HCT116 (cell line): ENCODE measurements around the gene WIPF3. TPM values are rescaled to one million over a fixed set of nuclear protein-coding genes. Genes with fewer than 3 reads are reported as not detected.

Experiments
- ATAC-seq: fragments of 200-7000 bp; cut with Tn5 transposase; 2 replicates; pipeline ENCODE4 v1.9.1; 2020; ENCODE audit warnings: mild to moderate bottlenecking, moderate library complexity
- BruUV-seq: library from RNA; stranded (reverse); fragments of 400-500 nt; replicated peaks from 2 replicates; lab custom pipeline; 2021; lab: Mats Ljungman, UMichigan
- CTCF ChIA-PET: fragments of 300-600 bp; sonication (Branson Sonifier 250); formaldehyde crosslinking; loops from one replicate; lab custom pipeline; 2021; ENCODE audit warnings: antibody characterized with exemption; lab: Charles Lee
- POLR2A ChIA-PET: fragments of 300-600, 350-600 bp; sonication (Branson Sonifier 250); formaldehyde crosslinking; loops from one replicate; lab custom pipeline; 2021; ENCODE audit warnings: antibody characterized with exemption; lab: Charles Lee
- RAD21 ChIA-PET, 2 experiments: fragments of 300-600 bp; sonication (Branson Sonifier 250); formaldehyde crosslinking; loops; one replicate each; lab custom pipeline; 2023; ENCODE audit warnings: low total read pairs in 2 of 2; ENCODE audit not compliant: uncharacterized antibody in 2 of 2, unreplicated experiment in 2 of 2, low non-redundant PET in 1 of 2; lab: Charles Lee
- DNase-seq: peaks from one replicate; pipeline ENCODE4 v3.0.0-alpha.2; 2010; ENCODE audit warnings: low read depth, low spot score
- H2AFZ ChIP-seq: fragments of 200-600 bp; shearing (Covaris generic), sonication (generic); 2 replicates; pipeline ENCODE4 v1.6.1; 2017; ENCODE audit warnings: low read depth, mixed run types, mixed read lengths, antibody characterized with exemption, low read length; ENCODE audit not compliant: poor library complexity, severe bottlenecking
- H3K27ac ChIP-seq: 2 replicates; pipeline ENCODE4 v1.5.1; 2012; ENCODE audit warnings: low read depth, low read length
- H3K27me3 ChIP-seq: fragments of 200-600 bp; sonication (generic); 2 replicates; pipeline ENCODE4 v1.6.1; 2016; ENCODE audit warnings: mixed run types, low read length, mixed read lengths; ENCODE audit not compliant: insufficient read depth
- H3K36me3 ChIP-seq, 2 experiments: fragments of 200-500 bp in 1 of 2; fragments of 200-600 bp in 1 of 2; sonication (Bioruptor generic) in 1 of 2; sonication (generic) in 1 of 2; 2 replicates each; pipeline versions ENCODE4 v1.5.1 to v1.6.1; 2014 to 2016; ENCODE audit warnings: low read length in 2 of 2, inconsistent platforms in 1 of 2, mixed read lengths in 1 of 2, mixed run types in 1 of 2; ENCODE audit not compliant: insufficient read depth in 2 of 2, control insufficient read depth in 1 of 2
- H3K4me1 ChIP-seq, 2 experiments: fragments of 200-600 bp in 1 of 2; sonication (generic) in 1 of 2; 2 replicates each; pipeline versions ENCODE4 v1.5.1 to v1.6.1; 2012 to 2017; ENCODE audit warnings: low read length in 2 of 2, inconsistent platforms in 1 of 2, mild to moderate bottlenecking in 1 of 2, mixed read lengths in 1 of 2, mixed run types in 1 of 2, moderate library complexity in 1 of 2; ENCODE audit not compliant: insufficient read depth in 2 of 2, control insufficient read depth in 1 of 2
- H3K4me2 ChIP-seq: fragments of 200-600 bp; sonication (generic); 2 replicates; pipeline ENCODE4 v1.6.1; 2017; ENCODE audit warnings: mixed run types, low read length, mixed read lengths
- H3K4me3 ChIP-seq, 2 experiments: fragments of 200-600 bp in 1 of 2; sonication (generic) in 1 of 2; replicated peaks in 1 of 2; 2 replicates each; pipeline ENCODE4 v1.5.1; 2011 to 2016; ENCODE audit warnings: low read length in 2 of 2, control low read depth in 1 of 2, low read depth in 1 of 2, mild to moderate bottlenecking in 1 of 2, mixed read lengths in 1 of 2, mixed run types in 1 of 2
- H3K79me2 ChIP-seq: fragments of 200-600 bp; sonication (generic); 2 replicates; pipeline ENCODE4 v1.6.1; 2017; ENCODE audit warnings: mild to moderate bottlenecking, mixed run types, low read length, moderate library complexity, mixed read lengths; ENCODE audit not compliant: insufficient read depth
- H3K9ac ChIP-seq: fragments of 200-600 bp; sonication (generic); 2 replicates; pipeline ENCODE4 v1.6.1; 2016; ENCODE audit warnings: low read length, mixed read lengths
- H3K9me2 ChIP-seq: fragments of 200-600 bp; sonication (generic), shearing (Covaris generic); 2 replicates; pipeline ENCODE4 v1.6.1; 2017; ENCODE audit warnings: mixed run types, mild to moderate bottlenecking, moderate library complexity; ENCODE audit not compliant: insufficient read depth
- H3K9me3 ChIP-seq, 2 experiments: fragments of 200-500 bp in 1 of 2; fragments of 200-600 bp in 1 of 2; sonication (Bioruptor generic) in 1 of 2; sonication (generic) in 1 of 2; 2 replicates each; pipeline ENCODE4 v1.6.1; 2014 to 2017; ENCODE audit warnings: low read length in 2 of 2, mixed read lengths in 2 of 2, inconsistent platforms in 1 of 2, low read depth in 1 of 2, mild to moderate bottlenecking in 1 of 2, mixed run types in 1 of 2, moderate library complexity in 1 of 2; ENCODE audit not compliant: control insufficient read depth in 1 of 2, insufficient read depth in 1 of 2
- H4K20me1 ChIP-seq: fragments of 200-600 bp; sonication (generic), shearing (Covaris generic); 2 replicates; pipeline ENCODE4 v1.6.1; 2017; ENCODE audit warnings: mixed run types, mild to moderate bottlenecking, moderate library complexity; ENCODE audit not compliant: insufficient read depth
- ATF3 ChIP-seq: IDR thresholded peaks from 2 replicates; pipeline ENCODE4 v1.6.1; 2012
- CBX3 ChIP-seq: IDR thresholded peaks from 2 replicates; pipeline ENCODE4 v1.6.1; 2012; ENCODE audit warnings: low read depth
- EGR1 ChIP-seq: IDR thresholded peaks from 2 replicates; pipeline ENCODE4 v1.6.1; 2012; ENCODE audit warnings: low read depth
- ELF1 ChIP-seq: IDR thresholded peaks from 2 replicates; pipeline ENCODE4 v1.6.1; 2012; ENCODE audit warnings: low read depth, borderline replicate concordance
- EZH2 ChIP-seq: fragments of 200-600 bp; sonication (generic); IDR thresholded peaks from 2 replicates; pipeline ENCODE4 v1.6.1; 2017; ENCODE audit warnings: antibody characterized with exemption, mixed run types
- EZH2phosphoT487 ChIP-seq: fragments of 200-600 bp; IDR thresholded peaks from 2 replicates; pipeline ENCODE4 v1.6.1; 2018; ENCODE audit warnings: antibody characterized with exemption, borderline replicate concordance
- FOSL1 ChIP-seq: IDR thresholded peaks from 2 replicates; pipeline ENCODE4 v1.6.1; 2012; ENCODE audit warnings: low read depth
- JUND ChIP-seq: IDR thresholded peaks from 2 replicates; pipeline ENCODE4 v1.6.1; 2012
- POLR2A ChIP-seq: IDR thresholded peaks from 2 replicates; pipeline ENCODE4 v1.7.0; 2011; ENCODE audit warnings: borderline replicate concordance; ENCODE audit not compliant: insufficient read depth, insufficient read length; ENCODE audit errors: extremely low read depth
- POLR2AphosphoS5 ChIP-seq: IDR thresholded peaks from 2 replicates; pipeline ENCODE4 v1.6.1; 2011; ENCODE audit warnings: mild to moderate bottlenecking, low read depth, low read length, moderate library complexity
- RAD21 ChIP-seq: IDR thresholded peaks from 2 replicates; pipeline ENCODE4 v1.6.1; 2012; ENCODE audit warnings: low read depth, mild to moderate bottlenecking
- REST ChIP-seq: IDR thresholded peaks from 2 replicates; pipeline ENCODE4 v1.6.1; 2012; ENCODE audit warnings: low read depth
- SIN3A ChIP-seq: IDR thresholded peaks from 2 replicates; pipeline ENCODE4 v1.6.1; 2012; ENCODE audit warnings: low read depth
- SP1 ChIP-seq: IDR thresholded peaks from 2 replicates; pipeline ENCODE4 v1.6.1; 2012; ENCODE audit warnings: low read depth
- TCF7L2 ChIP-seq: IDR thresholded peaks from 2 replicates; pipeline ENCODE4 v1.7.0; 2011; ENCODE audit warnings: borderline replicate concordance, inconsistent platforms; ENCODE audit not compliant: insufficient read depth, insufficient read length; ENCODE audit errors: extremely low read depth
- ZFX ChIP-seq: fragments of 450-650 bp; IDR thresholded peaks from 2 replicates; pipeline ENCODE4 v1.6.1; 2017
- ZNF274 ChIP-seq: fragments of 200-500 bp; sonication (Bioruptor generic); IDR thresholded peaks from 2 replicates; pipeline ENCODE4 v1.6.1; 2014; ENCODE audit warnings: mild to moderate bottlenecking, low read depth, low read length, inconsistent platforms
- intact Hi-C: fragments of 100-400 bp; cut with micrococcal nuclease; formaldehyde crosslinking; loops from 2 replicates; pipeline ENCODE4 v1.10.0; 2022
- total RNA-seq: library from RNA; stranded (reverse); gene quantifications from one replicate; pipeline ENCODE4 v1.2.1, GENCODE V29; 2021; ENCODE audit not compliant: unreplicated experiment
- TF ChIP-seq, protein P1 (sequence below), 3 experiments: fragments of 200-600 bp in 1 of 3; sonication (generic) in 1 of 3; IDR thresholded peaks in 2 of 3; conservative IDR thresholded peaks in 1 of 3; 2 replicates each; pipeline ENCODE4 v1.5.1; 2012 to 2017; ENCODE audit warnings: low read depth in 2 of 3, low read length in 2 of 3, antibody characterized with exemption in 1 of 3, borderline replicate concordance in 1 of 3, control low read depth in 1 of 3, mild to moderate bottlenecking in 1 of 3, mixed read lengths in 1 of 3, mixed run types in 1 of 3, moderate library complexity in 1 of 3; ENCODE audit not compliant: insufficient read depth in 1 of 3
- TF ChIP-seq, protein P2 (sequence below): IDR thresholded peaks from 2 replicates; pipeline ENCODE4 v1.6.1; 2011; ENCODE audit warnings: mild to moderate bottlenecking, low read length, moderate library complexity; ENCODE audit not compliant: insufficient replicate concordance; ENCODE audit errors: extremely low read depth

Gene WIPF3
- total RNA-seq, 1 experiment from 2014 or later, result 8.6 TPM

- no peak for ATAC-seq
- H3K27ac ChIP-seq, result no peak overlapping the region
- no peak overlapping the region for H3K4me2 ChIP-seq
- TF ChIP-seq TCF7L2 (no peak), CBX3 (no peak), ZNF274 (no peak), ELF1 (no peak), REST (no peak), SIN3A (no peak), ZFX (no peak), RAD21 (no peak), JUND (no peak), EGR1 (no peak), EZH2 (no peak), SP1 (no peak), POLR2A (no peak), ATF3 (no peak), POLR2AphosphoS5 (no peak), EZH2phosphoT487 (no peak), FOSL1 (no peak)
- TF ChIP-seq, protein P1, sequence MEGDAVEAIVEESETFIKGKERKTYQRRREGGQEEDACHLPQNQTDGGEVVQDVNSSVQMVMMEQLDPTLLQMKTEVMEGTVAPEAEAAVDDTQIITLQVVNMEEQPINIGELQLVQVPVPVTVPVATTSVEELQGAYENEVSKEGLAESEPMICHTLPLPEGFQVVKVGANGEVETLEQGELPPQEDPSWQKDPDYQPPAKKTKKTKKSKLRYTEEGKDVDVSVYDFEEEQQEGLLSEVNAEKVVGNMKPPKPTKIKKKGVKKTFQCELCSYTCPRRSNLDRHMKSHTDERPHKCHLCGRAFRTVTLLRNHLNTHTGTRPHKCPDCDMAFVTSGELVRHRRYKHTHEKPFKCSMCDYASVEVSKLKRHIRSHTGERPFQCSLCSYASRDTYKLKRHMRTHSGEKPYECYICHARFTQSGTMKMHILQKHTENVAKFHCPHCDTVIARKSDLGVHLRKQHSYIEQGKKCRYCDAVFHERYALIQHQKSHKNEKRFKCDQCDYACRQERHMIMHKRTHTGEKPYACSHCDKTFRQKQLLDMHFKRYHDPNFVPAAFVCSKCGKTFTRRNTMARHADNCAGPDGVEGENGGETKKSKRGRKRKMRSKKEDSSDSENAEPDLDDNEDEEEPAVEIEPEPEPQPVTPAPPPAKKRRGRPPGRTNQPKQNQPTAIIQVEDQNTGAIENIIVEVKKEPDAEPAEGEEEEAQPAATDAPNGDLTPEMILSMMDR (IDR thresholded peaks at IDR 0.05 in 2 of 3, conservative IDR thresholded peaks at IDR 0.05 in 1 of 3; ENCODE audit: borderline replicate concordance in 1 of 3, insufficient read depth in 1 of 3, low read depth in 2 of 3, low read length in 2 of 3), result no peak
- TF ChIP-seq, protein P2, sequence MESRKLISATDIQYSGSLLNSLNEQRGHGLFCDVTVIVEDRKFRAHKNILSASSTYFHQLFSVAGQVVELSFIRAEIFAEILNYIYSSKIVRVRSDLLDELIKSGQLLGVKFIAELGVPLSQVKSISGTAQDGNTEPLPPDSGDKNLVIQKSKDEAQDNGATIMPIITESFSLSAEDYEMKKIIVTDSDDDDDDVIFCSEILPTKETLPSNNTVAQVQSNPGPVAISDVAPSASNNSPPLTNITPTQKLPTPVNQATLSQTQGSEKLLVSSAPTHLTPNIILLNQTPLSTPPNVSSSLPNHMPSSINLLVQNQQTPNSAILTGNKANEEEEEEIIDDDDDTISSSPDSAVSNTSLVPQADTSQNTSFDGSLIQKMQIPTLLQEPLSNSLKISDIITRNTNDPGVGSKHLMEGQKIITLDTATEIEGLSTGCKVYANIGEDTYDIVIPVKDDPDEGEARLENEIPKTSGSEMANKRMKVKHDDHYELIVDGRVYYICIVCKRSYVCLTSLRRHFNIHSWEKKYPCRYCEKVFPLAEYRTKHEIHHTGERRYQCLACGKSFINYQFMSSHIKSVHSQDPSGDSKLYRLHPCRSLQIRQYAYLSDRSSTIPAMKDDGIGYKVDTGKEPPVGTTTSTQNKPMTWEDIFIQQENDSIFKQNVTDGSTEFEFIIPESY, result no peak
- no peak overlapping the region for H2AFZ ChIP-seq
- H3K27me3 ChIP-seq, result no peaks in the 10 kb centered on the region
- H3K9me3 ChIP-seq, result no peaks in the 10 kb centered on the region
- H4K20me1 ChIP-seq, result no peaks in the 10 kb centered on the region
- H3K9me2 ChIP-seq, result no peaks in the 10 kb centered on the region
- H3K4me1 ChIP-seq, result no peaks in the 10 kb centered on the region
- no TSS peak for BruUV-seq
- POLR2A ChIA-PET, result no interaction called here
- CTCF ChIA-PET, result no interaction called here
- no peak for DNase-seq
- no peaks in the 10 kb centered on the region for H3K79me2 ChIP-seq
- H3K4me3 ChIP-seq, result no peak overlapping the region
- no peak overlapping the region for H3K9ac ChIP-seq
- RAD21 ChIA-PET, result no interaction called here
- intact Hi-C loops, result no loop called here
- no peaks in the 10 kb centered on the region for H3K36me3 ChIP-seq
Observed at GRCh38 chr7:29873644-29874294, 67.5 kb downstream of the WIPF3 start.
